MG63 (cell line): ENCODE data around the gene PNLIPRP3. TPM values are rescaled to one million over a fixed set of nuclear protein-coding genes. Genes with fewer than 3 reads are reported as not detected.
"Not testable (repeated sequence)": the region's sequence is repeated elsewhere in the genome, so short reads cannot be mapped to it uniquely, and the experiment has no call there.

Experiments used
- DNase-seq: peaks from one replicate; pipeline ENCODE4 v3.0.0-alpha.2; 2020
- H3K27me3 ChIP-seq: fragments of 250-450 bp; sonication (Bioruptor Pico); 2 replicates; pipeline ENCODE4 v1.5.1; 2020; ENCODE audit warnings: mild to moderate bottlenecking, moderate library complexity
- H3K36me3 ChIP-seq: fragments of 250-450 bp; sonication (Bioruptor Pico); 2 replicates; pipeline ENCODE4 v1.5.1; 2020; ENCODE audit warnings: mild to moderate bottlenecking, moderate library complexity
- H3K4me3 ChIP-seq: fragments of 250-450 bp; sonication (Bioruptor Pico); 2 replicates; pipeline ENCODE4 v1.5.1; 2020; ENCODE audit warnings: mild to moderate bottlenecking, moderate library complexity
- H3K9me3 ChIP-seq: fragments of 250-450 bp; sonication (Bioruptor Pico); 2 replicates; pipeline ENCODE4 v1.5.1; 2020; ENCODE audit warnings: mild to moderate bottlenecking, moderate library complexity
- total RNA-seq: library from RNA; depleted of rRNA; stranded (reverse); fragments of >200 nt; shearing (Covaris generic); gene quantifications from 2 replicates; pipeline ENCODE4 v1.2.3, GENCODE V29; 2014; ENCODE audit warnings: low replicate concordance; rRNA removed

The PNLIPRP3 gene
- total RNA-seq: not detected in 2 replicates

GRCh38 chr10:116427671-116428070 is at the start of gene PNLIPRP3:
Gene PNLIPRP3 (plus strand): TSS chr10:116427847. CDS start chr10:116428013, 166 bp downstream.
- Histone ChIP-seq H3K4me3 (no peak within 1 kb of the TSS), H3K9me3 (no peaks in the 10 kb centered on the region), H3K36me3 (no peaks in the 10 kb centered on the region), H3K27me3 (no peaks in the 10 kb centered on the region; the same call in none of the 2 replicates)
- DNase-seq: no peak

GRCh38 chr10:116382290-116382689 is 45.4 kb upstream of the PNLIPRP3 start:
- no peaks in the 10 kb centered on the region for H3K27me3 ChIP-seq
- H3K36me3 ChIP-seq: no peaks in the 10 kb centered on the region
- no peak for DNase-seq
- no peak overlapping the region for H3K4me3 ChIP-seq
- H3K9me3 ChIP-seq: no peaks in the 10 kb centered on the region

- H3K9me3 ChIP-seq: no peaks in the 10 kb centered on the region
- H3K27me3 ChIP-seq: no peaks in the 10 kb centered on the region
- no peak for DNase-seq
- no peak overlapping the region for H3K4me3 ChIP-seq
- no peaks in the 10 kb centered on the region for H3K36me3 ChIP-seq
Observed at GRCh38 chr10:116385311-116385710, 42.3 kb upstream of the PNLIPRP3 start.

- no peak for DNase-seq
- Histone ChIP-seq H3K9me3 (no peaks in the 10 kb centered on the region), H3K36me3 (no peaks in the 10 kb centered on the region)
Observed at GRCh38 chr10:116385994-116386809, 41.4 kb upstream of the PNLIPRP3 start.

GRCh38 chr10:116393246-116393831 is 34.3 kb upstream of the PNLIPRP3 start:
- H3K9me3 ChIP-seq, DNase-seq, H3K36me3 ChIP-seq, H3K27me3 ChIP-seq, H3K4me3 ChIP-seq: not testable (repeated sequence)

More at GRCh38 chr10:116385994-116386809, 41.4 kb upstream of the PNLIPRP3 start:
- no peaks in the 10 kb centered on the region for H3K27me3 ChIP-seq
- H3K4me3 ChIP-seq: no peak overlapping the region

- DNase-seq: no peak
- no peaks in the 10 kb centered on the region for H3K27me3 ChIP-seq
- H3K4me3 ChIP-seq: no peak overlapping the region
- no peaks in the 10 kb centered on the region for H3K36me3 ChIP-seq
- H3K9me3 ChIP-seq: no peaks in the 10 kb centered on the region
Observed at GRCh38 chr10:116395223-116395985, 32.2 kb upstream of the PNLIPRP3 start.

GRCh38 chr10:116398224-116398623 is 29.4 kb upstream of the PNLIPRP3 start:
- Histone ChIP-seq H3K27me3 (no peaks in the 10 kb centered on the region), H3K4me3 (no peak overlapping the region), H3K9me3 (no peaks in the 10 kb centered on the region), H3K36me3 (no peaks in the 10 kb centered on the region)
- DNase-seq: no peak

- H3K36me3 ChIP-seq: no peaks in the 10 kb centered on the region
- no peak for DNase-seq
- H3K27me3 ChIP-seq: peaks cover 11% of the 10 kb centered on the region
- no peaks in the 10 kb centered on the region for H3K9me3 ChIP-seq
- no peak overlapping the region for H3K4me3 ChIP-seq
Observed at GRCh38 chr10:116402858-116403257, 24.8 kb upstream of the PNLIPRP3 start.

GRCh38 chr10:116403740-116404250 is 23.9 kb upstream of the PNLIPRP3 start:
- Histone ChIP-seq H3K9me3 (no peaks in the 10 kb centered on the region; the same call in 1 of the 2 replicates), H3K27me3 (peaks cover 11% of the 10 kb centered on the region), H3K36me3 (no peaks in the 10 kb centered on the region), H3K4me3 (no peak overlapping the region)
- DNase-seq: no peak

GRCh38 chr10:116408719-116409118 is 18.9 kb upstream of the PNLIPRP3 start:
- Histone ChIP-seq H3K9me3 (no peaks in the 10 kb centered on the region; the same call in 1 of the 2 replicates), H3K4me3 (no peak overlapping the region), H3K36me3 (no peaks in the 10 kb centered on the region), H3K27me3 (peaks cover 11% of the 10 kb centered on the region)
- no peak for DNase-seq

- no peaks in the 10 kb centered on the region for H3K36me3 ChIP-seq
- no peaks in the 10 kb centered on the region; the same call in 1 of the 2 replicates for H3K9me3 ChIP-seq
- H3K27me3 ChIP-seq: peaks cover 3% of the 10 kb centered on the region
- no peak overlapping the region for H3K4me3 ChIP-seq
- DNase-seq: no peak
Observed at GRCh38 chr10:116410351-116410750, 17.3 kb upstream of the PNLIPRP3 start.

GRCh38 chr10:116417821-116418220 is 9.8 kb upstream of the PNLIPRP3 start:
- no peaks in the 10 kb centered on the region for H3K36me3 ChIP-seq

GRCh38 chr10:116418389-116418788 is 9.3 kb upstream of the PNLIPRP3 start:
- no peaks in the 10 kb centered on the region for H3K27me3 ChIP-seq
- H3K4me3 ChIP-seq: no peak overlapping the region
- no peaks in the 10 kb centered on the region for H3K36me3 ChIP-seq
- H3K9me3 ChIP-seq: no peaks in the 10 kb centered on the region
- peak; percentile 44 for DNase-seq

More at GRCh38 chr10:116417821-116418220, 9.8 kb upstream of the PNLIPRP3 start:
- no peaks in the 10 kb centered on the region for H3K9me3 ChIP-seq
- no peak for DNase-seq
- H3K27me3 ChIP-seq: no peaks in the 10 kb centered on the region
- no peak overlapping the region for H3K4me3 ChIP-seq

GRCh38 chr10:116421815-116422214 is 5.8 kb upstream of the PNLIPRP3 start:
- Histone ChIP-seq H3K4me3 (no peak overlapping the region), H3K36me3 (no peaks in the 10 kb centered on the region), H3K9me3 (no peaks in the 10 kb centered on the region), H3K27me3 (no peaks in the 10 kb centered on the region)
- DNase-seq: no peak

- Histone ChIP-seq H3K4me3 (no peak overlapping the region), H3K27me3 (no peaks in the 10 kb centered on the region; the same call in none of the 2 replicates), H3K9me3 (no peaks in the 10 kb centered on the region), H3K36me3 (no peaks in the 10 kb centered on the region)
- no peak for DNase-seq
Observed at GRCh38 chr10:116429288-116429977, 1.8 kb downstream of the PNLIPRP3 start.

- H3K27me3 ChIP-seq: no peaks in the 10 kb centered on the region; the same call in none of the 2 replicates
- H3K9me3 ChIP-seq: no peaks in the 10 kb centered on the region
- H3K4me3 ChIP-seq: no peak overlapping the region
- DNase-seq: no peak
- H3K36me3 ChIP-seq: no peaks in the 10 kb centered on the region
Observed at GRCh38 chr10:116430288-116430687, 2.6 kb downstream of the PNLIPRP3 start.
